Neutrophil (primary cell): ENCODE results near the gene PGC.

Experiments used
- H3K27ac ChIP-seq: fragments of 200-600 bp; sonication (generic); 2 replicates; pipeline ENCODE4 v1.5.1; 2016; ENCODE audit warnings: mild to moderate bottlenecking, moderate library complexity
- H3K27me3 ChIP-seq: fragments of 200-600 bp; sonication (generic); 2 replicates; pipeline ENCODE4 v1.6.0; 2016; ENCODE audit warnings: mild to moderate bottlenecking
- H3K36me3 ChIP-seq: fragments of 200-600 bp; sonication (generic); 2 replicates; pipeline ENCODE4 v1.5.1; 2017
- H3K4me1 ChIP-seq, 2 experiments: fragments of 200-600 bp in 1 of 2; sonication (generic) in 1 of 2; 1 replicate in 1 of 2; 2 replicates in 1 of 2; pipeline versions ENCODE4 v1.5.1 to v1.6.1; 2013 to 2016; ENCODE audit warnings: low read depth in 1 of 2, low read length in 1 of 2, mild to moderate bottlenecking in 1 of 2, moderate library complexity in 1 of 2; ENCODE audit not compliant: control insufficient read depth in 1 of 2, insufficient read depth in 1 of 2
- H3K4me3 ChIP-seq, 2 experiments: fragments of 200-600 bp in 1 of 2; sonication (generic) in 1 of 2; 1 replicate in 1 of 2; 2 replicates in 1 of 2; pipeline ENCODE4 v1.5.1; 2013 to 2016; ENCODE audit warnings: low read depth in 1 of 2, low read length in 1 of 2, mild to moderate bottlenecking in 1 of 2, moderate library complexity in 1 of 2
- H3K9me3 ChIP-seq: fragments of 200-600 bp; sonication (generic); 2 replicates; pipeline ENCODE4 v1.5.1; 2016
- TF ChIP-seq, protein P1 (sequence below): fragments of 200-600 bp; sonication (generic); IDR thresholded peaks from 2 replicates; pipeline ENCODE4 v1.5.1; 2016; ENCODE audit warnings: antibody characterized with exemption

Gene PGC

DNA sequence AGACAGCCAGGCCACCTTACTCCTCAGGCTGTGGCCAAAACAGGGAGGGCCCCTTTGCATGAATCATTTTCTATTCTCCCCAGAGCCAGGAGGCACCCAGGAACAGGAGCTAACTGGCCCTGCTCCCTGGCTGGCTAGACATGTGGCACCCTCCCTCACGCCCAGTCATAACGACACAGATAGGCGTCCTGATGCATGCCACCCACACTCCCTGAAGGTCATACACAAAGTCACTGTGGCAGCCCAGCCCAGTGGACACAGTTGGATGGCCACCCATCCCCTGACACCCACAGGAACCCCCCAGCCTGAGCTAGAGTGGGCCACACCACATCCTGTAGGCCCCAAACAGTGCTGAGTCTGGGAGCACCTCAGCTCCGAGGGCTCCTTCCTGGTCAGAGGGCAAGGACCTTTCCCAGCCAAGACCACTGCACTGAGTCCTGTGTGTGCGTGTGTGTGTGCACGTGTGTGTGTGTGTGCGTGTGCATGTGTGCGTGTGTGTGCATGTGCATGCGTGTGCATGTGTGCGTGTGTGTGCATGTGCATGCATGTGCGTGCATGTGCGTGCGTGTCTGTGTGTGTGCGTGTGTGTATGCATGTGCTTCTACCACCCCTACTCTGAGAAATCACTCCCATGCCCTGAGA lies 33.4 kb downstream of the PGC start:
- Histone ChIP-seq H3K4me3 (no peak overlapping the region), H3K9me3 (no peaks in the 10 kb centered on the region), H3K36me3 (peaks cover 31% of the 10 kb centered on the region), H3K4me1 (peaks cover 29 to 32% of the 10 kb centered on the region in 2 experiments), H3K27me3 (no peaks in the 10 kb centered on the region), H3K27ac (peak overlapping the region; percentile 60)
- TF ChIP-seq, protein P1, sequence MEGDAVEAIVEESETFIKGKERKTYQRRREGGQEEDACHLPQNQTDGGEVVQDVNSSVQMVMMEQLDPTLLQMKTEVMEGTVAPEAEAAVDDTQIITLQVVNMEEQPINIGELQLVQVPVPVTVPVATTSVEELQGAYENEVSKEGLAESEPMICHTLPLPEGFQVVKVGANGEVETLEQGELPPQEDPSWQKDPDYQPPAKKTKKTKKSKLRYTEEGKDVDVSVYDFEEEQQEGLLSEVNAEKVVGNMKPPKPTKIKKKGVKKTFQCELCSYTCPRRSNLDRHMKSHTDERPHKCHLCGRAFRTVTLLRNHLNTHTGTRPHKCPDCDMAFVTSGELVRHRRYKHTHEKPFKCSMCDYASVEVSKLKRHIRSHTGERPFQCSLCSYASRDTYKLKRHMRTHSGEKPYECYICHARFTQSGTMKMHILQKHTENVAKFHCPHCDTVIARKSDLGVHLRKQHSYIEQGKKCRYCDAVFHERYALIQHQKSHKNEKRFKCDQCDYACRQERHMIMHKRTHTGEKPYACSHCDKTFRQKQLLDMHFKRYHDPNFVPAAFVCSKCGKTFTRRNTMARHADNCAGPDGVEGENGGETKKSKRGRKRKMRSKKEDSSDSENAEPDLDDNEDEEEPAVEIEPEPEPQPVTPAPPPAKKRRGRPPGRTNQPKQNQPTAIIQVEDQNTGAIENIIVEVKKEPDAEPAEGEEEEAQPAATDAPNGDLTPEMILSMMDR: no peak

DNA sequence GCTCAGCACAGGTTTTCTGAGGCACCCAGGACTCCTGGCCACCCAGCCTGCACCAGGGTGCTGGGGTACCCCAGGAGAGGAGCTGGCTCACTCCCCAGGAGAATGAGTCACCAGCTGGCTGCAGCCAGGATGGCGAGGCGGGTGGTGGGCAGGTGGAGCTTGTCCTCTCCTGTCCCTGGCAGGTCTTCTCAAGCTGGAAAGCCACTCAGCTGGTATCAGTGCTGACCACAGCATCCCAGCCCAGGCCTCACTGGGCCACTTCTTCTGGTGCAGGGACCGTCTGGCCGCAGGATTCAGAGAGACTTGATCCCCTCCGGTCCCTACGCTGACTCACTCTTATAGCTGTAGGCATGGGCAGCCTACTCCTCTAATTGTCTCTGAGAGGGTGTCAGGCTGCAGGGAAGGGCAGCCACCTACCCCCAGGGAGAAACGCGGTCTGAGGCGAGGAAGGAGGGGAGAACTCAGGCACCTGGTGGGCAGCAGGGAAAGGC lies 34.0 kb downstream of the PGC start:
- Histone ChIP-seq H3K27me3 (no peaks in the 10 kb centered on the region), H3K27ac (peak overlapping the region; percentile 60), H3K36me3 (peaks cover 30% of the 10 kb centered on the region), H3K4me3 (no peak overlapping the region), H3K4me1 (peaks cover 35 to 36% of the 10 kb centered on the region in 2 experiments), H3K9me3 (no peaks in the 10 kb centered on the region)
- TF ChIP-seq, protein P1: no peak

DNA sequence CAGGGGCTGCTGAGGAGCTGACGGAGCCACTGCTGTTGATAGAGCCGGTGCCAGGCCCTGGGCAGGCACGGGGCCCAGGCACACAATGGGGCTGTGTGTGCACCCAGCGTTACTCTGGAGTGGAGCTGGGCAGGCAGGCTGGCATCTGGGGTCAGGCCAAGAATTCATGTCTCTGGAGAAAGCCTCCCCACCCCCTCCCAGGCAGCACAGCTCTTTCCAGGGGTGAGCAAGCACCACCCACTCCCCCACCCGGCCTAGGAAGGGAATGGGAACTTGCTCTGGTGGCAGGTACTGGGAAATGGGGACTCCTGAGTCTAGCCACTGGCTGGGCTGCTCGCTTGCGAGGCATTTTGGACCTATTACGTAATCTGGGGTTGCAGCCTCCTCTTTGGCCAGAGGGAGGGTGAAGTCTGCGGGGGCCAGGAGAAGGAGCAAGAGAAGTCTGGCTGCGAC lies 34.5 kb downstream of the PGC start:
- peak overlapping the region; percentile 60 for H3K27ac ChIP-seq
- peaks cover 36 to 38% of the 10 kb centered on the region in 2 experiments for H3K4me1 ChIP-seq
- H3K4me3 ChIP-seq: no peak overlapping the region
- no peaks in the 10 kb centered on the region for H3K27me3 ChIP-seq
- H3K9me3 ChIP-seq: no peaks in the 10 kb centered on the region
- TF ChIP-seq, protein P1: no peak
- H3K36me3 ChIP-seq: peaks cover 30% of the 10 kb centered on the region

DNA sequence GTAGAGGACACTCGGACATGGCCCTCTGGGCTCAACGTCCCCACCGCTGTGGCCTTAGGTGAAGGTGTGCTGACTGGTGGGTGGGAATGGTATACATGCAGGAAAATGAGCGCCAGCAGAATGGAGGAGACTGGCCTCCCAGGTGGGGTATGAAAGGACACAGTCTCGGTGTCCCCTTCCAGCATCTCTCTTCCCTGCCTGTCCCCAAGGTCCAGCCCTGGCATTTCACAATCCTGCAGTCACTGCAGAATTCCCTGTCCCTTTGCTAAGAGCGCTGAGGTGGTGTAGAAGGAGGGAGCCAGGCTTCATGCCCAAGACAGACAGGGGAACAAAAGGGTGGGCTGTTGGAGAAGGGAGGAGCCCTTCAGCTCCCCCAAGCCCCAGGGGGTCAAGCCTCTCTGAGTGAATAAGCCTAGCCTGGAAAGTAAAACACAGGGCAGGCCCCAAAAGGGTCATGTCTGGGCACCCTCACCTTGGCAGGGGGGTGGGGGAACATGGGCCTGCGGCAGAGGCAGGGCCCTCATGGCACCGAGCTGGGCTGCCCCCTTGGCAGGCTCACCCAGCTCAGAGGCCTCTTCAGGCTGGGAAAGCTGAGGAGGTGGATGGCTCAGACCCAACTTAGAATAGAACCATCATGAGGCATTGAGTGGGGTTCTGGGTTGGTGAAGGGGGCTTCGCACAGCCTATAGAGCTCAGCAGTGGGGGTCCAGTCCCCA lies 35.7 kb downstream of the PGC start:
- H3K9me3 ChIP-seq: no peaks in the 10 kb centered on the region
- H3K4me3 ChIP-seq: no peak overlapping the region
- H3K27me3 ChIP-seq: no peaks in the 10 kb centered on the region
- H3K27ac ChIP-seq: peak overlapping the region; percentile 1
- peaks cover 24% of the 10 kb centered on the region for H3K36me3 ChIP-seq
- TF ChIP-seq, protein P1: no peak
- peaks cover 42 to 43% of the 10 kb centered on the region in 2 experiments for H3K4me1 ChIP-seq

DNA sequence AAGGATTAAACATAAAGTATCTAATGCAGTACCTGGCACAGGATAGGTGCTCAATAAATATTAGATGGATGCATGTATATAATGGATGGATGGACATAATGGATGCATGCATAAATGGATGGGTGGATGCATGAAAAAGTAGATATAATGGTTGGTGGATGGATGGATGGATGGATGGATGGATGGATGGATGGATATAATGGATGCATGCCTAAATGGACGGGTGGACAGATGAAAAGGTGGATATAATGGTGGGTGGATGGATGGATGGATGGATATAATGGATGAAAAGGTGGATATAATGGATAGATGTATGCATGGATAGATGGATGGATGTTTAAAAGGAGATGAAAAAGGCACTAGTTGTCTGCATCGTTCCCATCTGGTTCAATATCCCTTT lies 37.8 kb downstream of the PGC start:
- H3K4me3 ChIP-seq: no peak overlapping the region
- H3K36me3 ChIP-seq: peaks cover 25% of the 10 kb centered on the region
- H3K9me3 ChIP-seq: no peaks in the 10 kb centered on the region
- no peaks in the 10 kb centered on the region for H3K27me3 ChIP-seq
- H3K4me1 ChIP-seq: peaks cover 54 to 56% of the 10 kb centered on the region in 2 experiments
- TF ChIP-seq, protein P1: no peak
- H3K27ac ChIP-seq: no peak overlapping the region
